Liver (tissue), 9 donors: ENCODE measurements around the gene TUBA3E. TPM values are rescaled to one million over a fixed set of nuclear protein-coding genes. Genes with fewer than 3 reads are reported as not detected.
"Not testable (repeated sequence)": the region's sequence is repeated elsewhere in the genome, so short reads cannot be mapped to it uniquely, and the experiment has no call there.

Experiments
- DNase-seq: peaks from one replicate; pipeline ENCODE4 v3.0.0-alpha.2; 2017; ENCODE audit warnings: low spot score
- H3K27ac ChIP-seq, 2 donors: one replicate each; pipeline ENCODE4 v1.7.0; 2013; ENCODE audit warnings: inconsistent platforms in 2 of 2, low read length in 2 of 2, control low read depth in 1 of 2, low read depth in 1 of 2, mild to moderate bottlenecking in 1 of 2
- H3K27me3 ChIP-seq, 4 donors: one replicate each; pipeline versions ENCODE4 v1.6.1 to v1.7.0; 2013; ENCODE audit warnings: low read length in 3 of 4, inconsistent platforms in 1 of 4, mild to moderate bottlenecking in 1 of 4, moderate library complexity in 1 of 4; ENCODE audit not compliant: control insufficient read depth in 4 of 4, insufficient read depth in 4 of 4
- H3K36me3 ChIP-seq, 4 donors: one replicate each; pipeline versions ENCODE4 v1.6.1 to v1.7.0; 2013; ENCODE audit warnings: low read length in 3 of 4, mild to moderate bottlenecking in 3 of 4, low read depth in 1 of 4, moderate library complexity in 1 of 4; ENCODE audit not compliant: control insufficient read depth in 4 of 4, insufficient read depth in 3 of 4
- H3K4me1 ChIP-seq, 4 donors: one replicate each; pipeline versions ENCODE4 v1.6.1 to v1.7.0; 2013; ENCODE audit warnings: low read length in 3 of 4, mild to moderate bottlenecking in 3 of 4, moderate library complexity in 1 of 4; ENCODE audit not compliant: control insufficient read depth in 4 of 4, insufficient read depth in 4 of 4
- H3K4me3 ChIP-seq, 3 donors: one replicate each; pipeline versions ENCODE4 v1.6.1 to v1.7.0; 2013; ENCODE audit warnings: low read length in 3 of 3, control low read depth in 1 of 3, low read depth in 1 of 3, mild to moderate bottlenecking in 1 of 3
- H3K9ac ChIP-seq, 2 donors: one replicate each; pipeline ENCODE4 v1.7.0; 2013; ENCODE audit warnings: low read length in 2 of 2, mild to moderate bottlenecking in 2 of 2, moderate library complexity in 2 of 2, control low read depth in 1 of 2, low read depth in 1 of 2
- H3K9me3 ChIP-seq, 4 donors: one replicate each; pipeline versions ENCODE4 v1.6.1 to v1.7.0; 2013; ENCODE audit warnings: low read length in 3 of 4; ENCODE audit not compliant: control insufficient read depth in 4 of 4
- ATF3 ChIP-seq: IDR thresholded peaks from 2 replicates; pipeline ENCODE4 v1.6.1; 2016; ENCODE audit warnings: antibody characterized with exemption
- CTCF ChIP-seq: fragments of 150-350 bp; IDR thresholded peaks from 2 replicates; pipeline ENCODE4 v1.5.1; 2017; ENCODE audit warnings: improper control_type of control experiment, low read depth, low read length; ENCODE audit not compliant: missing input control
- FOXA1 ChIP-seq: IDR thresholded peaks from 2 replicates; pipeline ENCODE4 v1.6.1; 2016; ENCODE audit warnings: antibody characterized with exemption
- FOXA2 ChIP-seq: IDR thresholded peaks from 2 replicates; pipeline ENCODE4 v1.6.1; 2016; ENCODE audit warnings: antibody characterized with exemption
- HNF4A ChIP-seq, 2 donors: conservative IDR thresholded peaks; 2 replicates each; pipeline ENCODE4 v1.6.1; 2016; ENCODE audit warnings: antibody characterized with exemption in 2 of 2, mild to moderate bottlenecking in 2 of 2
- HNF4G ChIP-seq: IDR thresholded peaks from 2 replicates; pipeline ENCODE4 v1.6.1; 2016; ENCODE audit warnings: antibody characterized with exemption
- JUND ChIP-seq, 2 donors: IDR thresholded peaks; 2 replicates each; pipeline ENCODE4 v1.6.1; 2016; ENCODE audit warnings: antibody characterized with exemption in 2 of 2
- RXRA ChIP-seq, 2 donors: IDR thresholded peaks; 2 replicates each; pipeline ENCODE4 v1.6.1; 2017 to 2018; ENCODE audit warnings: antibody characterized with exemption in 2 of 2, mild to moderate bottlenecking in 1 of 2
- SP1 ChIP-seq: IDR thresholded peaks from 2 replicates; pipeline ENCODE4 v1.6.1; 2018; ENCODE audit warnings: antibody characterized with exemption, mild to moderate bottlenecking
- TAF1 ChIP-seq: conservative IDR thresholded peaks from 2 replicates; pipeline ENCODE4 v1.6.1; 2016; ENCODE audit warnings: antibody characterized with exemption, mild to moderate bottlenecking
- YY1 ChIP-seq: IDR thresholded peaks from 2 replicates; pipeline ENCODE4 v1.6.1; 2016; ENCODE audit warnings: antibody characterized with exemption, mild to moderate bottlenecking
- WGBS: extraction: QIAGEN DNeasy Blood & Tissue Kit; methylation state at CpG from one replicate; pipeline ENCODE4 v1.1.7; 2013; 5-methylcytosine and 5-hydroxymethylcytosine counted together
- polyA plus RNA-seq, 2 donors: library from polyadenylated mRNA; stranded (reverse) in 1 of 2; unstranded in 1 of 2; fragments of 200-250 nt in 1 of 2; fragments of >200 nt in 1 of 2; fragmentation: Nextera tagmentation in 1 of 2; extraction: Ambion mirVana in 1 of 2; gene quantifications; one replicate each; pipeline versions ENCODE4 v1.2.1 to v1.2.3, GENCODE V29; 2013 to 2015
- total RNA-seq, 2 donors: library from RNA; depleted of rRNA; stranded (reverse); fragments of >200 nt; gene quantifications; one replicate each; pipeline ENCODE4 v1.2.3, GENCODE V29; 2014
- TF ChIP-seq, protein P1 (sequence below): IDR thresholded peaks from 2 replicates; pipeline ENCODE4 v1.6.1; 2016; ENCODE audit warnings: antibody characterized with exemption
- TF ChIP-seq, protein P2 (sequence below): IDR thresholded peaks from 2 replicates; pipeline ENCODE4 v1.6.1; 2016; ENCODE audit warnings: antibody characterized with exemption
- TF ChIP-seq, protein P3 (sequence below): IDR thresholded peaks from 2 replicates; pipeline ENCODE4 v1.6.1; 2016; ENCODE audit warnings: antibody characterized with exemption, mild to moderate bottlenecking
- donor health status: healthy.
- donor health status: healthy.
- donor health status: healthy.
- donor health status: healthy.
- donor health status: healthy.

TUBA3E gene
- total and polyA plus RNA-seq, 4 donors = 0.05 to 0.31 TPM; not detected in 2

GRCh38 chr2:130154423-130154770 lies 43.8 kb downstream of the TUBA3E start:
- not testable (repeated sequence) for H3K4me3 ChIP-seq, H3K9me3 ChIP-seq, DNase-seq, H3K27ac ChIP-seq, H3K27me3 ChIP-seq, H3K4me1 ChIP-seq, H3K9ac ChIP-seq
- WGBS = 96% methylated on average over 8 of the region's 8 CpGs
- H3K36me3 ChIP-seq = peaks cover 8 to 23% (median 12%) of the 10 kb centered on the region in 4 donors

DNA sequence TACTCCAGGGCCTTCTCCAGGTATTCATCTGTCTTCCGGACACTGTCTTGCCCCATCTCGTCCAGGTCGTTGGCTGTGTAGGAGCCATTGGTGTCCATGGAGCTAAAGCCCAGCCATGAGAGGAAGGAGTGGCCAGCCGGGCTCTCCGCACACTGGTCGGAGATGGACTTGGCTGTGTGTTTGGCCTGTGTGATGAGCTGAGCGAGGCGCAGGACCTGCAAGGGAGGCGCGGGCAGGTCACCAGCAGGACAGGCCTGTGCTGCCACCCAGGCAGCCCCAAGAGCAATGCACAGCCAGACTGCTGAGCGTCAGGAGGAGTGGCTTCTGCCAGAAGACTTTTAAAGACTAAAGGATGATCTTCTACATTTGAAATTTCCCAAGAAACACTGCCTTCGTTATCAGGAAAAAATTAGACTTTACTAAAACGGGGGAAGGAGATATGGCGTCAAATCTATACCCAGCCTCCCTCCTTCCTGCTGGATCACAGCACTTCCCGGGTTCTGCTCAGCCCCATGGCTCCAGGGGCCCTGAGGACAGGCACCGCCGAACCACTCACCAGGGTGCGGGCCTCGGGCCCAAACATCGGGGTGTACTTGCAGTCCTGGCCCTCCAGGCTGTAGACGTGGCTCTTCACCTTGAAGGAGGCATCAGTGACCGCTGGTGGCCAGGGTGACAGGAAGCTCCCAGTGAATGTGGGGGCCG lies 44.4 kb downstream of the TUBA3E start:
- not testable (repeated sequence) for H3K4me3 ChIP-seq, H3K27me3 ChIP-seq, H3K9me3 ChIP-seq, H3K27ac ChIP-seq, DNase-seq, H3K4me1 ChIP-seq, H3K9ac ChIP-seq
- 94% methylated on average over 22 of the region's 23 CpGs for WGBS
- H3K36me3 ChIP-seq = peaks cover 8 to 22% (median 12%) of the 10 kb centered on the region in 4 donors

DNA sequence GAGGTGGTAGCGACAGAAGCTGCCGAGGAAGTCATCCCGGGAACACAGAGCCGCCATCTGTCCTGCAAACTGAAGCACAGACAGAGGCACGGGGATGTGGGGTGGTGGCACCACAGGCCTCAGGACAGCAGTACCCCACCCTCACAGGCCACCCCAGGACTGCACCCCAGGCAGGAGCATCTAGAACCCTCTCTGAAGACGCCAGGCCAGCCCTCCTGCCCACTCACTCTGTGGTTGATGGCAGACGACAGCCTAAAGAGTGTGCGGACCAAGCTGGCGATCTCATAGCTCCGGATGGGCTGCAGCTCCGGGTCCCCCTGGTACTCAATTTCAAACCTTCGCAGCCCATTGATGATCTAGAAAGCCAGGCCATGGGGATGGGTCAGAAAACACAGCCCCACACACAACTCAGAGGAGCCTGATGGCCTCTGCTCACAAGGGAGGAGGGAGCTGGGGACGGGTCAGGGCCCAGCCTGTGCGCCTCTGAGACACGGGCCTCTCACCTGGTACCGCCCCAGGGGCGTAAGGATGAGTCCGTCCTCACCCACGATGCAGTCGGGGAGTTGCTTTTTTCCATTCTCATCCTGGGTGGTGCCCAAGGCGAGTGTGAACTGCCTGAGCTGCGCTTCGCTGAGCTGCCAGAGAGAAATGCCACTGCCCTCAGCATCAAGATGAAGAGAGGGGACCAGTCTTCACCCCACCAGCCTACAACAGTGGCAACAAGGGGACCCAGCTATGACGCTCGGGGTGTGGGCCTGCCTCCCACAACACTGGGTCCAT lies 45.2 kb downstream of the TUBA3E start:
- no peak for DNase-seq
- Histone ChIP-seq H3K9ac (no peak overlapping the region), H3K27ac (no peak overlapping the region), H3K9me3 (no peaks in the 10 kb centered on the region), H3K4me3 (no peak overlapping the region), H3K4me1 (no peaks in the 10 kb centered on the region), H3K36me3 (peaks cover 8 to 21% (median 12%) of the 10 kb centered on the region in 4 donors), H3K27me3 (no peaks in the 10 kb centered on the region)
- WGBS = 95% methylated on average over 25 of the region's 25 CpGs
- TF ChIP-seq HNF4A (conservative IDR thresholded peaks at IDR 0.05) = no peak
- TF ChIP-seq, protein P1, sequence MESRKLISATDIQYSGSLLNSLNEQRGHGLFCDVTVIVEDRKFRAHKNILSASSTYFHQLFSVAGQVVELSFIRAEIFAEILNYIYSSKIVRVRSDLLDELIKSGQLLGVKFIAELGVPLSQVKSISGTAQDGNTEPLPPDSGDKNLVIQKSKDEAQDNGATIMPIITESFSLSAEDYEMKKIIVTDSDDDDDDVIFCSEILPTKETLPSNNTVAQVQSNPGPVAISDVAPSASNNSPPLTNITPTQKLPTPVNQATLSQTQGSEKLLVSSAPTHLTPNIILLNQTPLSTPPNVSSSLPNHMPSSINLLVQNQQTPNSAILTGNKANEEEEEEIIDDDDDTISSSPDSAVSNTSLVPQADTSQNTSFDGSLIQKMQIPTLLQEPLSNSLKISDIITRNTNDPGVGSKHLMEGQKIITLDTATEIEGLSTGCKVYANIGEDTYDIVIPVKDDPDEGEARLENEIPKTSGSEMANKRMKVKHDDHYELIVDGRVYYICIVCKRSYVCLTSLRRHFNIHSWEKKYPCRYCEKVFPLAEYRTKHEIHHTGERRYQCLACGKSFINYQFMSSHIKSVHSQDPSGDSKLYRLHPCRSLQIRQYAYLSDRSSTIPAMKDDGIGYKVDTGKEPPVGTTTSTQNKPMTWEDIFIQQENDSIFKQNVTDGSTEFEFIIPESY = no peak
- no peak for TF ChIP-seq RXRA (IDR thresholded peaks at IDR 0.05)
- no peak for TF ChIP-seq JUND (IDR thresholded peaks at IDR 0.05)
- no peak for TF ChIP-seq FOXA2
- TF ChIP-seq, protein P2, sequence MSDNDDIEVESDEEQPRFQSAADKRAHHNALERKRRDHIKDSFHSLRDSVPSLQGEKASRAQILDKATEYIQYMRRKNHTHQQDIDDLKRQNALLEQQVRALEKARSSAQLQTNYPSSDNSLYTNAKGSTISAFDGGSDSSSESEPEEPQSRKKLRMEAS = no peak
- TF ChIP-seq, protein P3, sequence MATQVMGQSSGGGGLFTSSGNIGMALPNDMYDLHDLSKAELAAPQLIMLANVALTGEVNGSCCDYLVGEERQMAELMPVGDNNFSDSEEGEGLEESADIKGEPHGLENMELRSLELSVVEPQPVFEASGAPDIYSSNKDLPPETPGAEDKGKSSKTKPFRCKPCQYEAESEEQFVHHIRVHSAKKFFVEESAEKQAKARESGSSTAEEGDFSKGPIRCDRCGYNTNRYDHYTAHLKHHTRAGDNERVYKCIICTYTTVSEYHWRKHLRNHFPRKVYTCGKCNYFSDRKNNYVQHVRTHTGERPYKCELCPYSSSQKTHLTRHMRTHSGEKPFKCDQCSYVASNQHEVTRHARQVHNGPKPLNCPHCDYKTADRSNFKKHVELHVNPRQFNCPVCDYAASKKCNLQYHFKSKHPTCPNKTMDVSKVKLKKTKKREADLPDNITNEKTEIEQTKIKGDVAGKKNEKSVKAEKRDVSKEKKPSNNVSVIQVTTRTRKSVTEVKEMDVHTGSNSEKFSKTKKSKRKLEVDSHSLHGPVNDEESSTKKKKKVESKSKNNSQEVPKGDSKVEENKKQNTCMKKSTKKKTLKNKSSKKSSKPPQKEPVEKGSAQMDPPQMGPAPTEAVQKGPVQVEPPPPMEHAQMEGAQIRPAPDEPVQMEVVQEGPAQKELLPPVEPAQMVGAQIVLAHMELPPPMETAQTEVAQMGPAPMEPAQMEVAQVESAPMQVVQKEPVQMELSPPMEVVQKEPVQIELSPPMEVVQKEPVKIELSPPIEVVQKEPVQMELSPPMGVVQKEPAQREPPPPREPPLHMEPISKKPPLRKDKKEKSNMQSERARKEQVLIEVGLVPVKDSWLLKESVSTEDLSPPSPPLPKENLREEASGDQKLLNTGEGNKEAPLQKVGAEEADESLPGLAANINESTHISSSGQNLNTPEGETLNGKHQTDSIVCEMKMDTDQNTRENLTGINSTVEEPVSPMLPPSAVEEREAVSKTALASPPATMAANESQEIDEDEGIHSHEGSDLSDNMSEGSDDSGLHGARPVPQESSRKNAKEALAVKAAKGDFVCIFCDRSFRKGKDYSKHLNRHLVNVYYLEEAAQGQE = no peak
- TF ChIP-seq FOXA1 = no peak
- TF ChIP-seq TAF1 = no peak
- no peak for TF ChIP-seq ATF3
- TF ChIP-seq SP1 = no peak
- TF ChIP-seq YY1 = no peak
- no peak for TF ChIP-seq HNF4G
- TF ChIP-seq CTCF = no peak

- H3K4me3 ChIP-seq, H3K9ac ChIP-seq, DNase-seq, H3K4me1 ChIP-seq, H3K27me3 ChIP-seq, H3K27ac ChIP-seq, H3K9me3 ChIP-seq: not testable (repeated sequence)
- 97% methylated on average over 27 of the region's 27 CpGs for WGBS
- H3K36me3 ChIP-seq = peaks cover 8 to 21% (median 12%) of the 10 kb centered on the region in 4 donors
These were observed 46.0 kb downstream of the TUBA3E start for GRCh38 chr2:130152136-130152815.
